ENCODE data around the gene TM4SF4.

Gene TM4SF4

DNA sequence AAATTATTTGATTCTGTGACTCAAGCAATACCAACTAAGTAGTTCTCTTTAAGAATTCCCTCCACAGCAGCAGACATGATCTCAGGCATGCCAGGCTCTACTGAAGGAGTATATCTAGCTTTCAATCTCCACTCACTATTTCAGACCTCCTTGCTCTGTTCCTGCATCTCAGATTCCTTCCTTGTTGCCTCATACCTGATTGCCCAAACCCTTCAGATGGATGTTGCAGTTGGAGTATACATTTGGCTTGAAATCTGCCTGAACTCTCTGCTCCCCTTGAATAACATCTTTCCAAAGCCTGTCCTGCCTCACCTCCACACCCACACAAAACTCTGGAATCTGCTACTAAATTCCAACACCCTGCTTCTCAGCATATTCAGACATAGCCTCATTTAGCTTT is 19.8 kb upstream of the TM4SF4 start:
- DNase-seq (ENCODE audit: low read depth in 4 of 4, low spot score in 1 of 4): no peak

- no peak for DNase-seq (ENCODE audit: low read depth in 4 of 4, low spot score in 1 of 4)
Measured at GRCh38 chr3:149455366-149455765, 19.1 kb upstream of the TM4SF4 start.

DNA sequence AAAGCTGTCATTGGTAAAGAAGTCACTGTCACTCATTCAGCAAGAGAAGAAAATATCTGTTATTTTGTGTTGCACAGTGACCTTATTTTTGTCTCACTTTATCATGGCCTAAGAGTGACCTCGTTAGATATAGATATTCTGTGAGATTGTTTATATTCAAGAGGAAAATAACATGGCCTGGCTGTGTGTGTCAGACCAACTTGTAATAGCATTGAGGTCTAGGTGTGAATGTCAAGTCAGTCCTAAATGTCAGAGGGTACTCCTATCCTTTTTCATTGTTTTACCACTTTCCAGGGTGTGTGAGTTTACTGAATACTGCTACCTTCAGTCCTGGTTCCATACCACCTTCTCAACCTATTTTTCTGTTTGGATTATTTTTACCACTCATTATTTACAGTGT is 18.5 kb upstream of the TM4SF4 start:
- no peak for DNase-seq (ENCODE audit: low read depth in 4 of 4, low spot score in 1 of 4)

DNA sequence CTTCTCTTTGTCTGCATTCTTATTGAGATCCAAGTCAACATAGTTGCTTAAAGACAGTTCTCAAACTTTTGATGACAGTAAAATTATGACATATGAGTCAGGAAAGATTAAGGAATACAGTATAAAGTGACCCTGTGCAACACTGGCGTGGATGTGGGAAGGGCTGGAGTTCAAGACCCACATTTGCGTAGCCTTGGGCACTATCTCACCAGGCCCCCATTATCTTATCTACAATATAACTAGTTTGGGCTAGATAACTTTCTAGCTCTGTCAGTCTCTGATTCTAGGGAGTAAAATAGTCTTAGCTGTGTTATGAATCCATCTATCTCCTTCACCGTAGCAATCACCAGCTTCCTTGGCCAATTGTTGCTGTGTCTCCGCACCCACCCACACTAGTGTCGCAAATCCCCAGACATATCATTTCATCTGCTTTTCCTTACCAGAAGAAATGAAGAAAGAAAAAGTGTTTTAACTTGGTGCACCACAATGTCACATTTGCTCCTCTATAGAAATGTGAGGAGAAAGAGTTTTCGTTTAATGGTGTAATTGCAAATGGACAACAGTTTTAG is 14.9 kb upstream of the TM4SF4 start:
- no peak for DNase-seq (ENCODE audit: low read depth in 4 of 4, low spot score in 1 of 4)

DNA sequence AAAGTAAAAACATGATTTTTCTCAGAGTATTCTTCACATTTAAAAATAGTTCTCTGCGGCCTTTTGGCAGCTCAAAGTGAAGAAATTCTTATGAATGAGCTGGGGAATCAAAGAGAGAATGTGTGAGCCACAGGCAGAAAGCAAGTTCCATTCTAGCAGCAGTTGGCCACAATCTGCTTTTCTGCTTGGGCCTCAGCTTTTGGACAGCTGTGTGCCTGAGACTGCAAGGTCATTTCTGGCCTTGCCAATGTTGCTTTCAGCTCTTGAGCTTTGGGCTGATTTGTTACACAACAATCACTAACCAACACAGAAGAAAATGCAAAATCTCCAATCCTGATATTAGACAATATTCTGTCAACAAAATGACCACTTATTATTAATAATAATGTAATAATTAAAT is 14.4 kb upstream of the TM4SF4 start:
- no peak for DNase-seq (ENCODE audit: low read depth in 4 of 4, low spot score in 1 of 4)

- no peak for DNase-seq (ENCODE audit: low read depth in 4 of 4, low spot score in 1 of 4)
Measured at GRCh38 chr3:149462051-149462450, 12.4 kb upstream of the TM4SF4 start.

DNA sequence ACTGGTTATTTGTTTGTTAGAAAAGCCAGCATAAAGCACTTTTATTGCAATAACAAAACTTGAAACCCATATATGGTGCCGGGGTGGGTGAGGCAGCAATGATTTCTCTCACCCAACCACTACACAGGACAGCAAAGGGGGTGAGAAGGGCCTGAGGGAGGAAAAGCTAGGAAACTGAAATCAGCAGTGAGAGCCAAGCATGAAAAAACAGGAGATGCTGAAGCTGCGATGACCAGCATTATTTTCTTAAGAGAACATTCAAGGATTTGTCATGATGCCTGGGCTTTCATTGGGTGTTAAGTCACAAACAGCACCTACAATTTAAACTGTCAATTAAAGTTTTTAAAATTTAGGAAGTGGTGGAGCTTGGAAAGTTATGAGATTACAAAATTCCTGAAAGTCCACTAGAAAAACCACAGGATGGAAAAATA is 11.9 kb upstream of the TM4SF4 start:
- DNase-seq (ENCODE audit: low read depth in 4 of 4, low spot score in 1 of 4): no peak

DNA sequence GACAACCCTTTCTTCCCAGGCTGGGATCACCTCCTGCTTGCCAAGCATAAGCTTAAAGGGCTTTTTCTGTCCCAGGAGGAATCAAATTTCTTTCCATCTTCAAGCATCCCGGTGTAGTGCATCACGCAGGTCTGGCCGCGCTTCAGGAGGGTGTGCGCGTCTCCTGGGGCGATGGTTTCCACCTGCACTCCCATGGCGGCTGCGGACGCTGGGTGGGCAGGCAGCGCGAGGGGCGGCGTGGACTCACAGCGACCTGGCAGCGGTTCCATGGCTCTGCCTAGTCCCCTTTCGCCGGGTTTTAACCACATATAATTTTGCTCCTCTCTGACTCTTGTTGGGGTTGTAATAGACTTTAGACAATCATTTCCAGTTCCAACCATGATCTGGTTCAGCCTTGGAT is 10.6 kb upstream of the TM4SF4 start:
- no peak for DNase-seq (ENCODE audit: low read depth in 4 of 4, low spot score in 1 of 4)

GRCh38 chr3:149464542-149465328 is 9.8 kb upstream of the TM4SF4 start:
- no peak for DNase-seq (ENCODE audit: low read depth in 4 of 4, low spot score in 1 of 4)

DNA sequence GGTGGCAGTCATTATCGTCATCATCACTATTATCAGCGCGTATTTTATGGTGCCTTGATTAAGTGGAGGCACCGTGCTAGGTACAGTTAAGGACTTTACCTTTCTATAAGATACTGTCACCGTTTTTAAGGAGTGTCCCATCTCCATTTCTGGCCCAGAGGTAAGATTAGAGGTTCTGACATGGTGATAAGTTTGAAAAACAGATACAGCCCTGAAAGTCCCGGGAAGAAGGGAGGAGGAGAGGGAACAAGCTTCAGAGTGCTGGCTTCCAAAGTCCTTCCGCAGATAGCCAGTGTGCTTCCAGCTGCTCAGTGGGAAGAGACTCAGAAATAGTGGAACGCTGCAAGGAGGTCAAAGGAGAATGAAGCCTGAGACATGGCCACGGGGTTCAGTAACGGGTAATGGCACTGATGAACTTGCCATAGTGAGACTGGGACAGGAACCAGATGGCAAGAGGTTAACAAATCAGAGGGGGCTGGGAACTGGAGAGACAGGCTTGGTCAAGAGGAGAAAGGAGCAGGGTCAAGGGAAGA is 9.1 kb upstream of the TM4SF4 start:
- DNase-seq (ENCODE audit: low read depth in 4 of 4, low spot score in 1 of 4): no peak

DNA sequence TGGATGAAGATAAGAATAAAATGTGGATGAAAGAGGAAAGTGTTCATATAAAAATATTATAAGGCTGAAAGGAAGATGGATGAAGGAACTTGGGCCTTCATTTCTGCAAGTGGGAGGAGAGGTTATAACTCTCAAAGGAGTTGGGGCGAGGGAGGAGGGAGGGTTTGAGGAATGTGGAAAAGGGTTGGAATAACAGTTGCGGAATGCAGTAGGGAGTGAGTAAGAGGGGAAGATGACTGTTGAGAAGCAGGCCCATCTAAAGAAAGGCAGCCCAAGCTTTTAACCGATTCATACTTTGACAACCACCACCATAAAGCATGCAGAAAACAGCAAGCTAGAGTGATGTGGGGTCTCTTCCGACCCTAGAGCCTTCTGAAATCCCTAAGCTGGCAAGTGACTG is 8.3 kb upstream of the TM4SF4 start:
- DNase-seq (ENCODE audit: low read depth in 4 of 4, low spot score in 1 of 4): no peak

DNA sequence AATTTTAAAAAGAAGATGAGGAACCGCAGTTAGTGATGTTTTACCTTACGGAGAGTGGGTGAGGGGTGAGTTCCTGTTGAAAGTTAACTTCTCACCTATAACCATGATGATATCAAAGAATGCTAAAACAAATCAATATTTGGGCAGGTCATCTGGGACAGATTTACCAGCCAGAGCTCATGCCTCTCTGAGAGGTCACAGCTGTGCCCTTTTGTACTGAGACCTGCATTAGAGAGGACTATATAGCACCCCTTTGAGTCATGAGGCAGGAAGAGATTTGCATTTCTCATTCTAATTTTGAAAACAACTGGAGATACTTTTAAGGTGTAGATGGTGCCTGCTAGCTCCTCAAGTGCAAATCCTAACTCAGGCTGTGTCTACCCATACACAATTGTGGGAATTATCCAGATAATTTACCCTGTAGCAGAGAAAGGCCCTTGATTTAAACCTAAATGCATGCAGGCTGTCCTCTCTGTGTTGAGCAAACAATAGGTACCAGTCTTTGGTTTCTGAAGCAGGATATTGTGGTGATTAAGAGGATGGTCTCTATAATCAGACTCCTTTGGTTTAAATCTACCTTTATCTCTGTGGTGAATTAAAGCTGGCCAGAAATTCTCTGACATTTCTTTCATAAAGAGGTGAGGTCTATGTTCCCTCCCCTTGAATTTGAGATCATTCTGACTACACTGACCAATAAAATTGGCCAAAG is 5.8 kb upstream of the TM4SF4 start:
- DNase-seq (ENCODE audit: low read depth in 4 of 4, low spot score in 1 of 4): no peak

DNA sequence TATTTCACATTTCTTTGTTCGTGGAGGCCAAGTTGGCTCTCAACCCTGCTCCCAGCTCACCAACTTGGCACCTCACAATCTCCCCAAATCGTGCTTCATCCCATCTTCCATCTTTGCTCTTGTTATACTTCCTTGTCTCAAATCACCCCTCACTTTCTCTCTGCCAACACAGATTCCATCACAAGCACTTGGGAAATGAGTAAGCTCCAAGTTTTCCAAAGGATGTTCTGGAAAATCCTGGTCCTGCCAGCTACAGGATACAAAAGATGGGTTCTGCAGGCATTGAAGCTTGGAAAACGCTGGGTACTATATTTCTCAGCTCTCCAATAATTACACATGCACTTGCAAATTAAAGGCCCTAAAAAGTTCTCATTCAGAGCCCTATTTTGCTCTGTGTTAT is 4.1 kb upstream of the TM4SF4 start:
- no peak for DNase-seq (ENCODE audit: low read depth in 4 of 4, low spot score in 1 of 4)

DNA sequence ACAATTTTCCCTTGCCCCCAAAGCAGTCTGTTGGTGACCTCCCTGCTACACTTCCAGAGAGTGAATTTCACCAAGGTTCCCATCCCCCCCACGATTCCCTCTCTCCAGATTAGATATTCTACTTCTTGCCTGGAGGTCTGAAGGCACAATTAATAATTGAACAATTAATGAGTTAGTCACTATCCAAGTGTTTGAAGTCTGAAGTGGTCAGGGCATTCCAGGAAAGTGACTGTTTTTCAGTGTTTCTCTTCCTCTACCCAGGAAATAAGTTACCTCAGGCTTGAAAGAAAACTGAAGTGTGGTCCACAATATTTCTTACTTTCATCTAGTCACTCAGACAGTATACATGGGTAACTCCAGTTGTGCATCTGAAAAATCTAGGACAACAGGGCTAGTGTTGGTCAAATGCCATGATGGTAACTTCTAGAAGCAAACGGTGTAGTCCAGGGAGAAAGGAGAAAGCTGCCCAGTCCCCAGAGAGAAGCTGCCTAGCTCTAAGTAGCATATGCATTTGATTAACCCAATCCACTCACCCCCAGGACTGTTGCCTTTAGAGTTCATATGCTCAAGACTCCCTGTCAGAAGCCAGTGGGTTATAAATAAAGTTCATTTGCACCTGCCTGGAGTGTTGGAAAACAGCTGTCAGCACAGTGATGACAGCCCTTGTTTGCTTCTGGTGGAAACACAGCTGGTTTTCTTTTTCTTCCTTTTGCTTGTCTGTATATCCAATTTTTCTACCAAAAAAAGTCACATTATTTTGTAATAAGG is 2.3 kb upstream of the TM4SF4 start:
- DNase-seq (ENCODE audit: low read depth in 4 of 4, low spot score in 1 of 4): no peak

DNA sequence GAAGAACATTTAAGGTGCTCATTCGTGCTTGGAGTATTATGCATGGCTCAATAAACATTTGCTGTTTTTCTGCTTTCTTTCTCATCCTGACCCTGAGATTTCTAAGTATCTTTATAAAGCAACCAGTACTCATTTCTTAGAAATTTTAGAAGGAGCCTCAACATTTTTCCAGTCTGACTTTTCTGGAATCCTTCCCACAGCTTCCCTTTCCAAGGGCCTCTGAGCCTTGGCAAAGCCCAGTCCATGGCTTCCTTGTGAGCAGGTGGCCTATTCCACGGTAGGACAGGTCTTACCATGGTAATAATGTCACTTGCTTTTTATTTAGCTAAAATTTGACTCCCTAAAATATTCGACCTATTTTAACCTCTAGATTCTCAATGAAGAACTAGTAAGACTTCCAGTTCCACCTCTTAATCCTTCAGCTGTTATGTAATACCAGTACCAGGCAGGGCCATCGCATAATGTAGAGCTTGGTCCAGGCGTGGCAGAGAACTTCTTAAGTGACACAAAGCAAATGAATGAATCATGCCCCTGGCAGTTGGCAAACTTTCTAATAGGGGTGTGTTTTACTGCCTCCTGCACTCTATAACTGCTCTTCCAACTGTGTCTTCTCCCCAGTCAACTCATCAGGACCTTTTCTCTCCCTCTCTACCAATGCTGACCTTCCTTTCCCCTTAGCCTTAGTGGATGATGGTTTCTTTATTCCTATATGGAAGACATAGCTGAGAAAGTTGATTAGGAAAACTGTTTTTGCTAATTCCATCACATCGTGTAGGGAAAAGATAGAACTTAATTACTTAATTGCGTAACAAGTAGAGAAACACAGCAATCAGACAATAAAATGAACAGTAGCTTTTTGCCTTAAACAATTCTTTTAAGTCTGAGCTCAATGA is 894 bp upstream of the TM4SF4 start:
- no peak for DNase-seq (ENCODE audit: low read depth in 4 of 4, low spot score in 1 of 4)

DNA sequence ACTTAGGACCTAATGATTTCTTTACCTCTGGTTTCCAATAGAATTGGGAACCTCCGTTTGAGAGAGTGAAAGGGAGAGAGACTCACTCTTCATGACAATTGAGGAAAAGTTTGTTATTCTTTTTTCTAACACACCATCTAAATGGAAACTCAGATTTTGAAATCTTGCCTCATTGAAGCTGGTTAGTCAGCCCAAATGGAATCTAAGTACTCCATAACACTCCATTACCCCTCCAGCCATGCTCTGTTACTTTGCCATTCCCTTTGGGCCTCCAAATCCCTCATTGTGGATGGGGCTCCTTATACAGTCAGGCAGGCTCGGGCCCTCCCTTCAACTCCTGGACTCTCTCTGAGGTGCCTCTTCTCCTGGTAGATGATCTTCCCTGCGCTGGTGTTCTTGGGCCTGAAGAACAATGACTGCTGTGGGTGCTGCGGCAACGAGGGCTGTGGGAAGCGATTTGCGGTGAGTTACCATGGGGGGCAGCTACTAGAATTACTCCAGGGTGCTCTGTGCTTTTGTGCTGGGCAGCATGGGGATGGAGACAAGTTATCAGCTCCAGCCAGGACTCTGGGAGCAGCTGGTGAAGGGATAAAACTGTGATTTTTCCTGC is 1.1 kb downstream of the TM4SF4 start:
- DNase-seq (ENCODE audit: low read depth in 4 of 4, low spot score in 1 of 4): no peak

- no peak for DNase-seq (ENCODE audit: low read depth in 4 of 4, low spot score in 1 of 4)
Measured at GRCh38 chr3:149476225-149476624, 1.7 kb downstream of the TM4SF4 start.

GRCh38 chr3:149479621-149480325 is 5.3 kb downstream of the TM4SF4 start:
- no peak for DNase-seq (ENCODE audit: low read depth in 4 of 4, low spot score in 1 of 4)

- DNase-seq (ENCODE audit: low read depth in 4 of 4, low spot score in 1 of 4): peak in 1 of 4 experiments; percentile 19
Measured at GRCh38 chr3:149480326-149481017, 6.0 kb downstream of the TM4SF4 start.
